Activated CD4-positive, alpha-beta T cell treated with anti-CD3 and anti-CD28 coated beads, Interleukin-2, amount 50 U/mL, for 16 hours (primary cell): ENCODE results near the gene SPTB.

ENCODE experiments used
- DNase-seq: peaks from one replicate; pipeline ENCODE4 v3.0.0-alpha.2; 2020

SPTB gene

GRCh38 chr14:64723691-64724577, 155.8 kb downstream of the SPTB start:
- peak; percentile 24 for DNase-seq

GRCh38 chr14:64722842-64723447, 156.8 kb downstream of the SPTB start:
- DNase-seq, result peak; percentile 21

GRCh38 chr14:64721899-64722298, 157.8 kb downstream of the SPTB start:
- no peak for DNase-seq

DNA sequence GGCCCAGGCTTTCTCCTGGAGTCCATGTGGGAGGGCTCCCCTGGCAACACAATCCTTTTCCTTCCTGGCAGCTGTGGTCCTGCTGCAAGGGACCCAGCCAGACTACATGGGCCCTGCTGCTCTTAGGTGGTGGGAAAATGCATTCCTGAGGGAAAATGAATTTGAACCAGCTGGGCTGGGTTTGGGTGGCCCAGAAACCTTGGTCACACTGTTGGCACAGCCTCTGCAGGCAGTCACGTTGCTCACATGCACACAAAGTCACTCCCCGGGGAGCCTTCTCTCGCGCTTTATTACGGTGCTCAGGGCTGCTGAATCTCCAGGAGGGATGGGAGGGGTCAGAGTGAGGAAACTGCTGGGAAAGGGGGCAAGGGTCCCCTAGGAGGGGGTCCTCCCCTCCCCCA, 158.3 kb downstream of the SPTB start:
- DNase-seq, result no peak

DNA sequence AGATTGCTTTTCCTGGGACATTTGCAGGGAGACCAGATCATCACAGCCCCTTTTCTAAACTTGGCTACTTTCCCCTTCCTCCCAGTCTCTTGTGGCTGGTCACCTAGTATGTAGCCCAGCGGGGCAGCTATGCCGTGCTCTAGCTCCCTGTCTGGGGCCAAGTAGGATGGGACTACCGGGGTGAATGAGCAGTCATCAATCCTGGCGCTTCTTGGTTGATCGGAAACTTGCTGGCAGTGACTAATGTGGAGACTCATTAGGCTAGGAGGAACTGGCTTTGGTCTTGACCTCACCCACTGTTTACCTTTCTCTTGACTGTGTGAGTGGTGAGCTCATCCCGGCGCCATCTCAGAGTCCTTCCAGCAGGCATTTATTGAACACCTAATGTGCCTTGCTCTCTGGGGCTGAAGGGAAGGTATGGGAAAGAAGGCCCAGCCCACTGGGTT, 159.6 kb downstream of the SPTB start:
- no peak for DNase-seq

GRCh38 chr14:64719601-64720000, 160.1 kb downstream of the SPTB start:
- no peak for DNase-seq

GRCh38 chr14:64718762-64719161, 160.9 kb downstream of the SPTB start:
- no peak for DNase-seq

GRCh38 chr14:64717870-64718269, 161.8 kb downstream of the SPTB start:
- no peak for DNase-seq

DNA sequence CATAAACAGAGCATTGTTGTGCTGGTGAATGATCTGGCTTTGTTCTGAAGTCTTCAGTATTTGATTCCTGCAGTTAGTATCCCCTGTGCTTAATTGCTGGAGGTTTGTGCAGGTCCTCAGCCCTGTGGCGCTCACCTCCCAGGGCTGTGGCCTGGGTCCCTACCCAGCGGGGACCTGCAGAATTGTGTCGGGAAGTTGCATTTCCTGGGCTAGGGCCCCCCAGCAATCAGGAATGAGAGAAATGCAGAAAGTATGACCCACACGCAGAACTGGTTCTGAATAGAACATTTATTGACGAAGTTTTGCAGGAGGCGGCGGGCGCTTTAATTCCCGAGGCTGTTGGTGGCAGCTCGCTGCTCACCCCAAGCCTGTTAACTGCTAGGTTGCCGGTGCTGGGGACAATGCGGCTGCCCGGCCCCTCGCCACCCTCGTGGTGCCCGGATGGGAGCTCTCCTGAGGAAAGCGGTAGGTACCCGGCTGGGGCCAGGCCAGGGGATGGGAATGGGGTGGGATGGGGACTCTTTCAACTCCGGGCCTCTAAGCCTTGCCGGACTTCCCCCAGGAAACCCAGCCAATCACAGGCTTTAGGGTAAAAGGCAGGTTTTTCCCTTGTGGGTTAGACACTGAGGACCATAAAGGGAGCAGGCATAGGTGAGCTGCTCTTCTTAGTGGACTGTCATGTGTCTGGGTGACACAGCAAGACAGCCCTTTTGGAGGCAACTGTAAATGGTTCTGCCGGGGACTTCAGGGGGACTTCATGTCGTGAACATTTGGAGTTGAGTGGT, 163.9 kb downstream of the SPTB start:
- no peak for DNase-seq

- no peak for DNase-seq
These were observed 164.5 kb downstream of the SPTB start for GRCh38 chr14:64715146-64715627.

- no peak for DNase-seq
These were observed 165.2 kb downstream of the SPTB start for GRCh38 chr14:64714432-64715025.

DNA sequence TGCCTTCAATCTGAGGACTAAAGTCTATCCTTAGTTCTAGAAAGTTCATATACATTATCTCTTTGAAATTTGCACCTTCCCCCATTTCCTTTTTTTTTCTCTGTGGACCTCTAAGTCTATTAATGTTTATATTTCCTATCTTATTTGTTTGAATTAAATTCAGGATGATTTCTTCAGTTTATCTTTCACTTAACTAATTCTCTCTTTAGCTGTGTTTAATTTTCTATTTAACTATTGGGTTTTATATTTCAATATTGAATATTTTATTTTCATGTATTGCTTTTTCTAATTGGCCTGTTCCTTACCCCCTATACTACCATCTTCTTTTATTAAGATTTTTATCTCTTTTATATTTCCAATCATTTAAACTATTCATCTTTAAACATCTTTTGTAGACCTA, 166.0 kb downstream of the SPTB start:
- DNase-seq, result no peak

- no peak for DNase-seq
These were observed 168.7 kb downstream of the SPTB start for GRCh38 chr14:64711039-64711438.

GRCh38 chr14:64709126-64709525, 170.6 kb downstream of the SPTB start:
- DNase-seq, result no peak

GRCh38 chr14:64708148-64709004, 171.3 kb downstream of the SPTB start:
- DNase-seq, result peak; percentile 17

DNA sequence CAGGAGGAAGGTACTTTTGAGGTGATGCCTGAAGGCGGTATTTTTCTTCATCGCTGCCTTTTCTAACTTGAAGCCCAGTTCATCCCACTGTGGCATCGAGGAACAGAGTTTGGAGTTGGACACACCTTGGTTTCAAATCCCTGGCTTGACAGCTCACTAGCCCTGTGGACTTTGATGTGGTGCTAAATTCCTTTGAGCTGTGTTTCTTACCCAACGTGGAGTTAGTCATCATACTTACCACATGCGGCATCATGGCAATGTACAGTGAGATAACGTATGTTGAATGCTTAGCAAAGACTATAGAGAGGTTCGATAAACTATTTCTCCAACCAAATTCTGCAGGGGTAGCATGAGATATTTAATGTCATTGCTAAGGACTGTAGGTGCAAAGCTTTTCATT, 172.0 kb downstream of the SPTB start:
- no peak for DNase-seq

- no peak for DNase-seq
These were observed 173.0 kb downstream of the SPTB start for GRCh38 chr14:64706593-64707193.

DNA sequence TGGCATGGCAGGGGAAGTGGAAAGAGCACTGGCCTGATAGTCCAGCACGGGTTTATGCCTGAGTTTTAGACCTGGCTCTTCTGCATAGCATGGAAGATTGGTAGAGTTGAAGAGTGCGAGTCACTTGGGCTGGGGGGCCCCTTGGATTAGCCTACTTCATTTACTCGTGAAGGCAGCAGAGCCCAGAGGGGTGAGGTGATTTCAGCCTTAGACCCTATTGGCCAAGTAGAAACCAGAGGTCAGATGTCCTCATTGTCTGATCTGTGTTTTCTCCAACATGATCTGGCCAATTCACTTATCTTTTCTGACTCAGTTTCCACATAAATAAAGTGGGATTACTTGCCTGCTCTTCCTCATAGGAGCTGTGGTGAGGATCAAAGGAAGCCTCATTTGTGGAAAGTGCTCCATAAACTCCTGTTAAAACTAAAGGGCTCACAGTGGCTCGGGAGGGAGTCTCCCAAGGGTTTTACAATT, 173.6 kb downstream of the SPTB start:
- no peak for DNase-seq

DNA sequence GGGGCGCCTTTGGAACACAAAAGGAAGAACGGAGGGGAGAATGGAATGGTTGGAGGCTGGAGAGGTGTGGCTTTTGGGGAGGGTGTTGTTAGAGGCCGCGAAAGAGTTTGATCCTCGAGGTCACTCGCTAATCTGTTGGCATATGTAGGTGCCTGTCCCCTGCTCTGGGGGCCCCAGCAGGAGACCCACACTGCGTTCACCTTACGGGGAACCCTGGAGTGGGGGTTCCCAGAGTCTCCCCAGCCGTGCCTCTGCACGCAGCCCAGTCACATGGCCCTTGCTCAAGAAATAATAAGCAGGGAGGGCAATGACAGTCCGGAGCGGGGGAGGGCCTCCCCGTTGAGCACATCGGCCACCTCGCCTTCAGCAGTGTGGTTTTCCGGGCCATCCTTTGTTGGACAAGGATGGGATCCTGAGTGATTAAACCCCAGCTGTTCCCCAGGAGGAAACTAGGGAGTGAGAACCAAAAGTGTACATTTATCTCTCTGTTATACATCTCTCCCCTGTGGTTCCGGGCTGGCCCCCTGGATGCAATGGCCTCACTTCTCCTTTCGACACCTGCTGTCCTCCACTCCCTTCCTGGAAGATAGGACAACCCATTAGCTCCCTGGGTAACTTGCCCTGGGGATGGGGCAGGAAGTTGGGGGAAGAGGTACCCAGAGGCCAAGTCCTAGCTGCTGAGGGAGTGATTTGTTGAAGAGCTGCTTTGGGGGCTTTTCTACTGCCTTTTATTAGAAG, 174.2 kb downstream of the SPTB start:
- DNase-seq, result no peak

DNA sequence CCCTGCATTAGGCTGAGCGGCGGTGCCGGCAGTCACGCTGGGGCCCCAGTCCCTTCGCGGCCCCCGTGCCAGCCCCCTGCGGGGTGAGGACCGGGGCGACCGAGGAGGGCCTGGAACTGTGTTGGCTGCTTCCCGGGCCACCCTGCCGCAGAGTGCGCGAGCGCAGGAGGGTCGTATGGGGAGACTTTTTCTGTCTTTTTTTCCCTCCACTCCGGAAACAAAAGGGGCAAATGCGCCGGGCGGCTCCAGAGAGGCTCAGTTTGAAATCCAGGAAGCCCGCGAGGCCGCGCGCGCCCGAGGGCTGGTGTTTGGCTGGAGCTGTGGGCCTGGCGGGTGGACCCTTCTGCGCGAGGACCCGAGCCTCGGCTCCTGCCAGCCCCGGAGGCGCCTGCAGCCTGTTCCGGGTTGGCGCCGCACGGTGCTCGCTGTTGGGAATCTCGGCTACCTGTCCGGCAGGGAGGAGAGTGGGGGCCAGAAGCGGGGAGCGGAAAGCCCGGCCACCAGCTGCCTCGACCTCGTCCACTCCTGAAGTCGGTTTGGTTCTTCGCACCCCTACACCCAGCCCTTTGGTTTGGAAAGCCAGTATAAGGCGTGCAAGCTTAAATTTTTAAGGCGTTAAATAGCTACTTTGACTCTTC, 174.8 kb downstream of the SPTB start:
- no peak for DNase-seq
